NAMALWA (cell line): ENCODE data around the gene LTB4R2.

Experiments
- DNase-seq: peaks from one replicate; pipeline ENCODE4 v3.0.0-alpha.2; 2015; ENCODE audit warnings: low spot score

The LTB4R2 gene

DNA sequence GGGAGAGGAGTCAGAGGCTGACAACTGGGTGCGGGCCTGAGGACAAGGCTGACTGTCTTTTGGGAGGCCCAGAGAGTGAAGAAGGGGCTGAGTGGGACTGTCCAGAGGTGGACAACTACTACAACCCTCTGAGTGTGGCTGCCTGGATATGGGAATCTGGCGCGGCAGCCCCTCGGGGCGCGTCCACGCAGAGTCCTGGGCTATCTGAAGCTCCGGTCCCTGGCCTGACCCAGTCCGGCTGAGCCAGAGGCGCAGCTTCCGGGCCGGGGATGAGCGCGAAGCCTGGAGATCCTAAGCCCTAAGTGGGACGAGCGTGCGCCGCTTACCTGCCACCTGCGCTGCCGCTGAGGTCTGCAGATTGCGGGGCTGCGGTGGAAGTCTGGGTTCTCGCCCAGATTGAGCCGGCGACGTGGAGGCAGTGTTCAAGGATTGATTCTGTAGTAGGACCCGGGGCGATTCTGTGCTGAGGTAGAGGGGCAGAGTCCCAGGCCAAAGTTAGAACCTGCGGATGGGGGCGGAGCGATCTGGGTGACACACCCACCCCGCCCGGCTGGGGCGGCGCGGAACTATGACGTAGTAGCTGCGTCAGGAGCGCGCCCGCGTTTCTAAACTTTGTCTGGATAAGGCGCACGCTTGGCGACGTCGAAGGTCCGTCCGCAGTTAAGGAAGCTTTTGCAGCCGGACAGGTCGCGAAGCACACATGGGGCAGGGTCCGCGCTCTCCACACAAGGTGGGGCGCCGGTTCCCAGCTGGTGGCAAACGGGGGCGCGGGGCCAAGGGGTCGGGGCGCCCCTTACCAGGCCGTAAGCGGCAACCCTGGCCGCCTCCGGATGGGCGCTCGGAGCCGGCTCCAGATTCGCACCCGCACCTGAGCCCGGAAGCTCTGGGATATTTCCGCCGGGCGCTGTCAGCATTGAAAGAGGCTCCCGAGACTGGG is 10.4 kb upstream of the LTB4R2 start, which contains the start of the genes DHRS1 and NOP9:
Gene DHRS1, minus strand, starts transcription at position 526 of the 937 bp plus-strand sequence. CDS start 674 bp downstream, outside the sequence.
Gene NOP9, plus strand, starts transcription at position 596 of the 937 bp plus-strand sequence. Its CDS starts 105 bp downstream, at position 701.
- peak; percentile 92 for DNase-seq

DNA sequence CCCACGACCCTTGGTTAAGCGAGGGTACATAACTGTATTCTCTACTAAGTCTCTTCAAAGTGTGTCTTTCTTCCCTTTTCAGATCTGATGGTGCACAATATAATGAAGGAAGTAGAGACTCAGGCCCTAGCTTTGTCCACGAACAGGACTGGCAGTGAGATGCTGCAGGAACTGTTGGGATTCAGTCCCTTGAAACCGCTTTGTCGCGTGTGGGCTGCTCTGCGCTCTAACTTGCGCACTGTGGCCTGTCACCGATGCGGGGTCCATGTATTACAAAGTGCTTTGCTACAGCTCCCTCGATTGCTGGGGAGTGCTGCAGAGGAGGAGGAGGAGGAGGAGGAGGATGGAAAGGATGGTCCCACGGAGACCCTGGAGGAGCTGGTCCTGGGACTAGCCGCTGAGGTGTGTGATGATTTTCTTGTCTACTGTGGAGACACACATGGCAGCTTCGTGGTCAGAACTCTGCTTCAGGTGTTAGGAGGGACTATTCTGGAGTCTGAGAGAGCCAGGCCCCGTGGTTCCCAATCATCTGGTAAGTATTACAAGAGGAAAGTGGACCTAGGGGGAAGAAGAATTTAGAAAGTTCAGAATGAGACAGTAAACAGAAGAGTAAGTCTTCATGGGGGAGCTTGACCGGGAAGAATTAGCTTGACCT is 9.5 kb upstream of the LTB4R2 start:
- no peak for DNase-seq

DNA sequence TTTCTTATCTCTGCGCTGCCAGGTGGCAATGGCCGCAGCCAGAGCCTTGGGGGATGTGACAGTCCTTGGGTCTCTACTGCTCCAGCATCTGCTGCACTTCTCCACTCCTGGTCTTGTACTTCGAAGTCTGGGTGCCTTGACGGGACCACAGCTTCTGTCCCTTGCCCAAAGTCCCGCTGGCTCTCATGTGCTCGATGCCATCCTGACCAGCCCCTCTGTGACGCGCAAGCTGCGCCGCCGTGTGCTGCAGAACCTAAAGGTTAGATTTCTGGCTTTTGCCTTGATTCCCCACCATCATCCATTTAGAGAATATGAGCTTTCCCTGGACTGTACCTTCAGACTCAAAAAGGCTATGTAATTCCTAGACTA is 5.9 kb upstream of the LTB4R2 start:
- no peak for DNase-seq

DNA sequence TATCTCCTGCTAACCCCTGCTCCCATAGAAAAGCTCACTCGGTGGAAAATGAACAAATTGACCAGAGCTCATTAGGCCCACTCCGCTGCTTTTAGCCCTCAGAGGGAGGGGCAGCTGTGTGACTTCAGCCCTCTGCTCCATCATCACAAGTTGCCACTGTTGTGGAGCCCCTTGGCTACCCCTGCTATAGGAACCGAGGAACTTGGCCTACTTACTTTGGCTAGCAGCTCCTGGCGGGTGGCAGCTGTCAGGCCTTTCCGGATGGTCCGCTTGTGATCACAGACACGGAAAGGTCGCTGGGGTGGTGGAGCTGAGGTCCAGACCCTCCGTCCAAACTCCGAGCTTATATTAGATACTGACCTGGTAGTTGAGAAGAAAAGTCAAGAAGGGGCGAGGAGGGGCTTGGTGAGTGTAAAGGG is 2.8 kb upstream of the LTB4R2 start:
- no peak for DNase-seq

DNA sequence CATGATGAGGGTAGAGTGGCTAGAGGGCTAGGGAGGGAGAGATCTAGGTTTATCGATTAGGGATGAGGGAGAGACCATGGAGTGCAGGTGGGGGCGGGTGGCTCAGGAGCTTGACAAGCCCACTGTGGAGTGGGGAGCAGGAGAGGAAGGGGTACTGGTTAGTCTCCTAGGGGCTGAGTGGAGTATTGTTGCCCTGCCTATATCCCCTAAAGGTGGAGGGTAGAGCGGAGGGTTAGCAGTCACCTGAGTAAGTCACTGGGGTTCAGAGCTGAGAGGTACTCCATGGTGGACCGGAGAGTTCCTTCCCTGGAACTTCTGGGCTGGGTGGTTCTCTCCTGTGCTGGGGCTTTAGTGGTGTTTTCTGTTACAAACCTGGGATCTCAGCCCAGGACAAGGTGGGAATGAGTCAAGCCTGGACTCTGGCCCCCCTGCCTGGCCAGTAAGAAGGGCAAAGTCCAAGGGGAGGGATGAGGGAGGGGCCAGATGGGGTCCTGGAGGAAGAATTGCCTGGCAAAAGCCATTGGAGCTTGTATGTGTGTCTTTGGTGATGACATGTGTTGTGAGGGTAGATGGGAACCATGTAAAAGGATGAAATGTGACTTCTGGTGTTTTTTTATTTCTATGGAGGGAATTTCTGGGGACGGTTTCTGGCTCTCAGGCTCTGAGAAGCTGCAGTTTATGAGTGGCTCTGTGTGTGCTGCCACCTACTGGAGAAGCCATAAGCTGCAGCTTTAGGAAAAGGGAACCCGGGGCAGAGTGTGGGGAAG is 2.2 kb upstream of the LTB4R2 start, which contains the start of gene CIDEB:
Gene CIDEB, minus strand, starts transcription at position 403 of the 767 bp plus-strand sequence. Its CDS starts 119 bp downstream, at position 284.
- peak; percentile 73 for DNase-seq

DNA sequence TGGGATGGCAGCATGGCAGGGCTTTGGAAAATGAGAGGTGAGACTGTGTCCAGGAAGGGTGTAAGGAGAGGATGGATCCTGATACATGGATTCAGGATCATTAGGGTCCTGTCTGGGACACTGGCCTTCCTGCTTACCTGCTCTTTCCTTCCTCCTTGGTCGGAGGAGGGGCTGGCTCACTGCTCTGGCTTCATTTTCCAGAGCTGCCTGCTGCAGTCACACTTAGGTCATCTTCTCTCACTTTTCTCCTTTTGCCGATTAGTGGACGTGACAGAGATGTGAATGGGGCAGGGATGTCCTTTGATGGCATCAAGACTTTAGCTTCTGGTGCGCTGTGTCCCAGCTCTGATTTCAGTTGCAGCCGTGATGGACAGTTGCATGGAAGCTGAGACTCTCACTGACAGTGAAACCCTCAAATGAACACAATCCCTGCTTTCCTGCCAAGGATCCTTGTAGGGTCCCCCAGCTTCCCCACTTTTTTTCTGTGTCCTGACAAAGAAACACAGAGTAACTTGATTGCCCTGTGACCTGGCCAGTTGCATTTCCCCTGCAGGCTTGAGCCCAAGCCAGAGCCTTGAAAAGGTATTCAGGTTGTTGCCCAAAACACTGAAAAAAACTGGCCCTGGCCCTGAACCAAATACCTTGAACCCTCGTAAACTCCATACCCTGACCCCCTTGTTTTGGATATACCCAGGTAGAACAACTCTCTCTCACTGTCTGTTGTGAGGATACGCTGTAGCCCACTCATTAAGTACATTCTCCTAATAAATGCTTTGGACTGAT is 1.4 kb upstream of the LTB4R2 start:
- DNase-seq, result no peak

DNA sequence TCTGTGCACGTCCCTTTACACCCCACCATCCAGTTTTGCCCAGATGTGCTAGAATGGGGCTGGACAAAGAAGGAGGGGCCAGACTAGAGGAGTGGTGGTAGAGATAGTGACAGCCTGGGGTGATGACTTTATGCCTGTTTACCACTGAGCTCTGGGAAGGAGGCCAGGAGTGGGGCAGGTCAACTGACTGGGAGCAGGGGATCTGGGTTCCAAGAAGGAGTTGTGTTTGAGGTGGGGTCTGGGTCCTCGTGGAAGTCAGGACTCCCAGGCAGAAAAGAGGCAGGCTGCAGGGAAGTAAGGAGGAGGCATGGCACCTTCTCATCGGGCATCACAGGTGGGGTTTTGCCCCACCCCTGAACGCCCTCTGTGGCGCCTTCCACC is 315 bp downstream of the LTB4R2 start:
- DNase-seq, result no peak

DNA sequence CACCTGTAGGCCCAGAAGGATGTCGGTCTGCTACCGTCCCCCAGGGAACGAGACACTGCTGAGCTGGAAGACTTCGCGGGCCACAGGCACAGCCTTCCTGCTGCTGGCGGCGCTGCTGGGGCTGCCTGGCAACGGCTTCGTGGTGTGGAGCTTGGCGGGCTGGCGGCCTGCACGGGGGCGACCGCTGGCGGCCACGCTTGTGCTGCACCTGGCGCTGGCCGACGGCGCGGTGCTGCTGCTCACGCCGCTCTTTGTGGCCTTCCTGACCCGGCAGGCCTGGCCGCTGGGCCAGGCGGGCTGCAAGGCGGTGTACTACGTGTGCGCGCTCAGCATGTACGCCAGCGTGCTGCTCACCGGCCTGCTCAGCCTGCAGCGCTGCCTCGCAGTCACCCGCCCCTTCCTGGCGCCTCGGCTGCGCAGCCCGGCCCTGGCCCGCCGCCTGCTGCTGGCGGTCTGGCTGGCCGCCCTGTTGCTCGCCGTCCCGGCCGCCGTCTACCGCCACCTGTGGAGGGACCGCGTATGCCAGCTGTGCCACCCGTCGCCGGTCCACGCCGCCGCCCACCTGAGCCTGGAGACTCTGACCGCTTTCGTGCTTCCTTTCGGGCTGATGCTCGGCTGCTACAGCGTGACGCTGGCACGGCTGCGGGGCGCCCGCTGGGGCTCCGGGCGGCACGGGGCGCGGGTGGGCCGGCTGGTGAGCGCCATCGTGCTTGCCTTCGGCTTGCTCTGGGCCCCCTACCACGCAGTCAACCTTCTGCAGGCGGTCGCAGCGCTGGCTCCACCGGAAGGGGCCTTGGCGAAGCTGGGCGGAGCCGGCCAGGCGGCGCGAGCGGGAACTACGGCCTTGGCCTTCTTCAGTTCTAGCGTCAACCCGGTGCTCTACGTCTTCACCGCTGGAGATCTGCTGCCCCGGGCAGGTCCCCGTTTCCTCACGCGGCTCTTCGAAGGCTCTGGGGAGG is 985 bp downstream of the LTB4R2 start, which contains the start of gene LTB4R:
Gene LTB4R, plus strand, starts transcription at position 857 of the 959 bp plus-strand sequence. CDS start 4,150 bp downstream, outside the sequence.
- DNase-seq, result peak; percentile 65

DNA sequence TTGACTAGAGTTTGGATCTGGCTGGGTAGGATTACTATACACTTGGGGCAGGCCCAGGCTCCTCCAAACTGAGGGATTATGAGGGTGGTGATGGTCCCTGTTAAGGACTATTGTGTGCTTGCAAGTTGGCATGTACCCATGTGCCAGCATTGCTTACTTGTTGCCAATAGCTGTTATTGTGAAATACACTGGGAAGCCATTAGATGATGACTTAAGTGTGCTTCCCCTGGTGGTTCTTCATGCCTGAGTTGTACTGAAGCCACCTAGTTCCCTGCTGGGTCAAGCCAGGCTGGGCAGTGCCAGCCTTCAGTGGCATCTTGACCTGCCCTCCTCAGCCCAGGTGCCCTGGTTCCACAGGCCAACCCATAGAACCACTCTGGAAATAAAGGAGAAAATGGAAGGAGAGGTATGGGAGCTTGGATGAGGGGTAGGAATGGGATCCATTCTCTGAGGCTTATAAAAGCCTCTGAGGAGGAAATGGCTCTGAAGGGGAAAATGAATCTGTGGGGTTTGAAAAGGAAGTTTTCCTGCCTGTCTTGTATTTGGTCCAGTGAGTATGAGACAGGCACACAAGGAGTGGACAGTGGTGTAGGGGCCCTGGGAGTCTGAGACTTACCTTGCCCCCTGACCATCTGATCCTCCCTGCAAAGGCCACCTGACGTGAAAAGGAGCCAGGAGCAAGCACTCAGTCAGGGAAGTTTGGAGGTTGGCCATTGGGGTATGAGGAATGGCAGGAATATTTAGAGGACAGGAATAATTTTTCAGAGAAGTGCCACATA is 2.1 kb downstream of the LTB4R2 start:
- no peak for DNase-seq

DNA sequence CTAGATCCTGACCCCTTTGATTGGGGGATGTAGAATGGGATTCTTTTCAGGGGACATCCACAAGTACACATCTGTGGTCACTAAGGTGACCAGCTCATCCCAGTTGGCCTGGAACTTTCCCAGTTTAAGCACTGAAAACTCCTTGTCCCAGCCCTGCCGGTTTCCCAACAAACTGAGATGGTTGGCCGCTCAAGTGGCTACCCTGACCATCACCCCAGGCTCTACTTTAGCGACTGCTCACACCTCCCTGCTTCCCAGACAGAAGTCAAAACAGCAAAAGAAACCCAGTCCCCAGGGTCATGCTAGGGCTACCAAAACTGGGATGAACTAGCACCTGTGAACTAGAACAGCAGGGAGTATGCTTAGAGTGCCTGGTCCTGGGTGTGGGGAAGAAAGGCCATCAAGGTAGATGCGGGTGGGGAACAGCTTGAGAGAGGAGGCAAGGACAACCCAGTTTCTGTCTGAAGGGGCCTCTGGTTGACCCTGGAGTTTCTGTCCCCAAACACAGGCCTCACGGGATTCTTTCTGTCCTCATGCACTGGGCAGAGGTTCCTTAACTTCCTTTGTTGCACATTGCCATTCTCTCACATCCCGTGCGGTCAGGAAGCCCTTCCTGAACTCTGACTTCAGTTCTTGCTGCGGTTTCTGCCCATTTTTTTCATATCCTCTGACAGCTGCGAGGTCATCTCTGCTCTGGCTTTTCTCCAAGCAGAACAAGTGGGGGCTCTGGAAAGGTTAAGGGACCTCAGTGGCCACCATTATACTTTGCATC is 3.0 kb downstream of the LTB4R2 start:
- no peak for DNase-seq

DNA sequence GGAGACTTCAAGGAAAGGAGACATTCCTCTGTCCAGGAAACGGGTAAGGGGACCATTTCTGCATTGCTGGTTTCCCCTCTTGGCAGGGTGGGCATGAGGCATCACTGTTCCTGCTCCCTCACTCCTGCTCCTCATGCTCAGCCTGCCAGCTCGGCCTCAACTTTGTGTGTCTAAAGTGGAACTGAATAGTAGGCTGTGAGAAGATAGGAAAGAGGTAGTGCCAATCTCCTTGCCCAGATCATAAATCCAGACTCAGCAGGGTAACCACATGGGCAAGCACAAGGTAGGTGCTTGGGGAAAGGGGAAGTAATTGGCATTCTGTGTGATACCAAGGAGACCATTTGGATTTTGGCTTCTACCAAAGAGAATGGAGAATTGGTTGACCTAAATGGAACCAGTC is 4.0 kb downstream of the LTB4R2 start:
- no peak for DNase-seq

DNA sequence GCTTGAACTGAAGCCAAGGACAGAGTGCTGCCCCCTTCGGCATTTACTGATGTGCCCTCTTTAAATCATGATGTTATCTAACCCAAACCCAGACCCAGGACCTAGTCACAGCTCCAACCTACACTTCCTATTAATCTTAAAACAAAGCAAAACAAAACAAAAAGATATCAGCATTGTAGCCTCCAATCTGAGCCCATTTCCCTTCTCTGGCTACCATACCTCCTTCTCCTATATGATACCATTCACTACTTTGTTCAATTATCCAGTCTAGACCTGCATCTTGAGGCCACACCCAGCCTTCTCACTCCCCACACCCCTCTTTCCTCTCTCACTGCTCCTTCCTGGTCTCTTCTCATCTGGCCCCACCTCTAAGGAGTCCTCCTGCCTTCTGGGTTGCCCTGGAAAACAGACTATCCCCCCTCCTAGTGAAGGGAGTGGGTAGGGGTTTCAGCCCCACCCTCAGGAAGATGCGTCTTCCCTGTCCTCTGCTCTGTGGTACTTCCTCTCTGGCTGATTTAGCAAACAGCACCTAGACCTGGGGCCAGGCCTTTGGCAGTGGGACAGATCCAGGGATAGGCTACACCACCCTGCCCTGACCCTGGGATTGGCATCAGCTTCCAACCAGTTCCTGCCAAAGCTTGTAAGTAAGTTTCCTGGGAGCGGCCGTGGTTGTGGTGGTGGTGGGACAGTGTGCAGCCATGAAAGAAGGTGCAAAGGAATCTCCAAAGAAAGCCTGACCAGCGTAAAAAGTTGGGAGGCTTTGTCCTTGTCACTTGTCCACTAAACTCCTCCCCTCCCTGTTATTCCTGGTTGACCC is 4.6 kb downstream of the LTB4R2 start:
- no peak for DNase-seq

DNA sequence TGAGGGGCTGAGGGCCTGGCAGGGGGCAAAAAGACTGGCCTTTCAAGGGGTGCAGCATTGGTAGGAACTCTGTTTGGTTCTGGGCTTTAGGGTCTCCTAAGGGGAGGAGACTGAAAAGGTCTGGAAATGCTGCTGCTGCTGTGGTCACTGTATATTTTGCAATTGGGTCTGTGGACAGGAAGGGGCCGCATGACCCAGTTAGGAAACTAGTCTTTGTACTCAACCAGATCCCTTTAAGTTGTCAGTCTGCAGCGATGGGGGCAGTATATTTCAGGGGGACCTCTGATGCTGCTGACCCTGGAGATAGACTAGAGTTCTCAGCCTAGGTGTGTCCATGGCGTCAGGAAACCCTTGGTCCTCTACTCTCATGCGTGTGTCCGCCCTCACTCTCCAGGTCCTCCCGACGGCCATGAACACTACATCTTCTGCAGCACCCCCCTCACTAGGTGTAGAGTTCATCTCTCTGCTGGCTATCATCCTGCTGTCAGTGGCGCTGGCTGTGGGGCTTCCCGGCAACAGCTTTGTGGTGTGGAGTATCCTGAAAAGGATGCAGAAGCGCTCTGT is 5.4 kb downstream of the LTB4R2 start:
- no peak for DNase-seq

DNA sequence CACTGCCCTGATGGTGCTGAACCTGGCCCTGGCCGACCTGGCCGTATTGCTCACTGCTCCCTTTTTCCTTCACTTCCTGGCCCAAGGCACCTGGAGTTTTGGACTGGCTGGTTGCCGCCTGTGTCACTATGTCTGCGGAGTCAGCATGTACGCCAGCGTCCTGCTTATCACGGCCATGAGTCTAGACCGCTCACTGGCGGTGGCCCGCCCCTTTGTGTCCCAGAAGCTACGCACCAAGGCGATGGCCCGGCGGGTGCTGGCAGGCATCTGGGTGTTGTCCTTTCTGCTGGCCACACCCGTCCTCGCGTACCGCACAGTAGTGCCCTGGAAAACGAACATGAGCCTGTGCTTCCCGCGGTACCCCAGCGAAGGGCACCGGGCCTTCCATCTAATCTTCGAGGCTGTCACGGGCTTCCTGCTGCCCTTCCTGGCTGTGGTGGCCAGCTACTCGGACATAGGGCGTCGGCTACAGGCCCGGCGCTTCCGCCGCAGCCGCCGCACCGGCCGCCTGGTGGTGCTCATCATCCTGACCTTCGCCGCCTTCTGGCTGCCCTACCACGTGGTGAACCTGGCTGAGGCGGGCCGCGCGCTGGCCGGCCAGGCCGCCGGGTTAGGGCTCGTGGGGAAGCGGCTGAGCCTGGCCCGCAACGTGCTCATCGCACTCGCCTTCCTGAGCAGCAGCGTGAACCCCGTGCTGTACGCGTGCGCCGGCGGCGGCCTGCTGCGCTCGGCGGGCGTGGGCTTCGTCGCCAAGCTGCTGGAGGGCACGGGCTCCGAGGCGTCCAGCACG is 6.1 kb downstream of the LTB4R2 start:
- DNase-seq, result no peak

DNA sequence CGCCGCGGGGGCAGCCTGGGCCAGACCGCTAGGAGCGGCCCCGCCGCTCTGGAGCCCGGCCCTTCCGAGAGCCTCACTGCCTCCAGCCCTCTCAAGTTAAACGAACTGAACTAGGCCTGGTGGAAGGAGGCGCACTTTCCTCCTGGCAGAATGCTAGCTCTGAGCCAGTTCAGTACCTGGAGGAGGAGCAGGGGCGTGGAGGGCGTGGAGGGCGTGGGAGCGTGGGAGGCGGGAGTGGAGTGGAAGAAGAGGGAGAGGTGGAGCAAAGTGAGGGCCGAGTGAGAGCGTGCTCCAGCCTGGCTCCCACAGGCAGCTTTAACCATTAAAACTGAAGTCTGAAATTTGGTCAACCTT is 6.6 kb downstream of the LTB4R2 start:
- DNase-seq, result no peak

DNA sequence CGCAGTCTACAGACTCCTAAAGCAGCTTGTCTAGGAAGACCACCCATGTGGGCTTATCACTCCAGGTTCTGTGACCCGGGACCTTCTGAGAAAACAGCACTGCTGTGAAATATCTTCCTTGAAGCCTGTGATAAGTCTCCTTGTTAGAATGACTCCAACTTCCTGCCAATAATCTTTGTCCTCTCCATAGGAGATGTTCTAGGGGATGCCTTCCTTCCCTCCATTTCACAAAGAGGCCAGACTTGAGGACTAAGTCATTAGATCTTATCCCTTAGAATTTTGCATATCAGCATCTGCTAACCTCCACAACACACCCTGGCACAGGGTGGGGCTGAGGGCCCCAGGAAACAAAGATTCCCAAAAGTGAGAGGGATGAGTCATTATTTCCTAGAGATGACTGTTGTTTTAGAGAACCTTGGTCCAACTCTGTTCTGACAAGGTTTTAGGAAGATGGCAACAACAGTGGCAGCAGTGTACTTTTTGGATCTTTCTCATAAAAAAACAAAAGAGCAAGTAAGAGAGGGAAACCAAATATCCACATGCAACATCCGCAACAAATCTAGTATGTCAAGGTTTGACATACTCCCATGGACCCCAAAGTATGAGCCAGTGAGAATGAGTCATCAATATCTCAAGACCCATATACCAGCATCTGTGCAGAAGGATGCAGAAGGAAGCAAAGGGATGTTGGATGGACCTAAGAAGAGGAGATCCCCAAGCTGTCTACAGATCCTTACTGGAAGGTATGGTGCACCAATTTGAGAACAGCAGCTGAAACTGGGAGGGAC is 7.4 kb downstream of the LTB4R2 start:
- no peak for DNase-seq
